K562 treated with DMSO at 1 percent for 24 hours (cell line): Measurements from ENCODE around the gene SCCPDH. TPM values are rescaled to one million over a fixed set of nuclear protein-coding genes. Genes with fewer than 3 reads are reported as not detected.

Experiments
- total RNA-seq: library from RNA; unstranded; fragments of 300-600 nt; gene quantifications from 2 replicates; pipeline ENCODE4 v1.2.3, GENCODE V29; 2022; ENCODE audit warnings: low read depth; ENCODE audit not compliant: insufficient read depth

The SCCPDH gene, protein sequence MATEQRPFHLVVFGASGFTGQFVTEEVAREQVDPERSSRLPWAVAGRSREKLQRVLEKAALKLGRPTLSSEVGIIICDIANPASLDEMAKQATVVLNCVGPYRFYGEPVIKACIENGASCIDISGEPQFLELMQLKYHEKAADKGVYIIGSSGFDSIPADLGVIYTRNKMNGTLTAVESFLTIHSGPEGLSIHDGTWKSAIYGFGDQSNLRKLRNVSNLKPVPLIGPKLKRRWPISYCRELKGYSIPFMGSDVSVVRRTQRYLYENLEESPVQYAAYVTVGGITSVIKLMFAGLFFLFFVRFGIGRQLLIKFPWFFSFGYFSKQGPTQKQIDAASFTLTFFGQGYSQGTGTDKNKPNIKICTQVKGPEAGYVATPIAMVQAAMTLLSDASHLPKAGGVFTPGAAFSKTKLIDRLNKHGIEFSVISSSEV
- 33.3 and 37.1 TPM in 2 replicates for total RNA-seq

DNA sequence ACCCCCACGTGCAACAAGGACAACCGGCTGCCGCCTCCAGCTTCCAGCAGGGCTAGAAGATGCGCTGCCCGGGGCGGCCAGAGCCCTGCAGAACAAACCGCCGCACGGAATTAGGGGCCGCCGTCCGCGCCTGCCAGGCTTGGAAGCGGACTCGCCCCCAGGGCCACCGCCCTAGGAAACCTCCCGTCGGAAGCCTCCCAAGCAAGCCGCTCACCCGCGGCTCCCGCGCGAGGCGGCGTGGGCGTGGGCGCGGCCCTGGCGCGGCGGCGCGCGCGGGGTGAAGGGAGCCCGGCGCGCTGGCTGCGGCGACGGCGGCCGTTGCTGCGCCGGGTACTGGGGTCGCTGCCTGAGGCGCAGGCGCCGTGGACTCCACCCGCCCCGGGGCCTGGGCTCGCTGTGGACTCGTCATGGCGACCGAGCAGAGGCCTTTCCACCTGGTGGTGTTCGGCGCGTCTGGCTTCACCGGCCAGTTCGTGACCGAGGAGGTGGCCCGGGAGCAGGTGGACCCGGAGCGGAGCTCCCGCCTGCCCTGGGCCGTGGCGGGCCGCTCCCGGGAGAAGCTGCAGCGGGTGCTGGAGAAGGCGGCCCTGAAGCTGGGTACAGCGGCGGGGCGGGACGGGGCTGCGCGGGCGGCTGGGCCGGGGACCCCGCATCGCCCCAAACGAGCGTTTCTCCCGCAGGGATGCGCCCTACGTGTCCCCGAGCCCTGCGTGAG is at the start of gene SCCPDH:
Gene SCCPDH, plus strand, starts transcription at position 394 of the 715 bp plus-strand sequence. Its CDS starts 14 bp downstream, at position 408.

Other genes starting within 250 kb of the SCCPDH start
- 101 and 103 TPM in 2 replicates for gene SMYD3, start 217.1 kb upstream of the SCCPDH start, total RNA-seq
- 10.6 and 11.7 TPM in 2 replicates for gene TFB2M, start 158.1 kb upstream of the SCCPDH start, total RNA-seq
- 13.3 and 18.0 TPM in 2 replicates for gene CNST, start 158.0 kb upstream of the SCCPDH start, total RNA-seq
- 14.9 and 17.9 TPM in 2 replicates for gene AHCTF1, start 207.5 kb downstream of the SCCPDH start, total RNA-seq